ENCODE data around the gene OR6B3.
"Not testable (repeated sequence)": the region's sequence is repeated elsewhere in the genome, so short reads cannot be mapped to it uniquely, and the experiment has no call there.

OR6B3 gene

GRCh38 chr2:240056678-240057077 lies 3.4 kb upstream of the OR6B3 start:
- H3K4me3 Mint-ChIP-seq: no peak overlapping the region
- DNase-seq: no peak
- no peaks in the 10 kb centered on the region for H3K9me3 Mint-ChIP-seq
- H3K4me1 Mint-ChIP-seq (ENCODE audit: low read depth): no peaks in the 10 kb centered on the region
- no peak overlapping the region for H3K27ac Mint-ChIP-seq
- peaks cover 49% of the 10 kb centered on the region for H3K27me3 Mint-ChIP-seq
- H3K36me3 Mint-ChIP-seq (ENCODE audit: low read depth): no peaks in the 10 kb centered on the region

- H3K9me3 Mint-ChIP-seq: no peaks in the 10 kb centered on the region
- peaks cover 48% of the 10 kb centered on the region for H3K27me3 Mint-ChIP-seq
These were observed 2.0 kb upstream of the OR6B3 start for GRCh38 chr2:240055177-240055917.

GRCh38 chr2:240052524-240052923 lies 797 bp downstream of the OR6B3 start:
- H3K9me3 Mint-ChIP-seq: no peaks in the 10 kb centered on the region
- no peak for DNase-seq
- peaks cover 59% of the 10 kb centered on the region for H3K27me3 Mint-ChIP-seq
- H3K4me1 Mint-ChIP-seq (ENCODE audit: low read depth): no peaks in the 10 kb centered on the region
- no peaks in the 10 kb centered on the region for H3K36me3 Mint-ChIP-seq (ENCODE audit: low read depth)
- H3K27ac Mint-ChIP-seq: no peak overlapping the region
- H3K4me3 Mint-ChIP-seq: no peak overlapping the region

More at GRCh38 chr2:240055177-240055917, 2.0 kb upstream of the OR6B3 start:
- DNase-seq: no peak
- no peaks in the 10 kb centered on the region for H3K4me1 Mint-ChIP-seq (ENCODE audit: low read depth)
- no peak overlapping the region for H3K27ac Mint-ChIP-seq
- no peaks in the 10 kb centered on the region for H3K36me3 Mint-ChIP-seq (ENCODE audit: low read depth)
- no peak overlapping the region for H3K4me3 Mint-ChIP-seq

- no peak overlapping the region for H3K4me3 Mint-ChIP-seq
- no peak overlapping the region for H3K27ac Mint-ChIP-seq
- H3K27me3 Mint-ChIP-seq: peaks cover 56% of the 10 kb centered on the region
- H3K9me3 Mint-ChIP-seq: no peaks in the 10 kb centered on the region
- DNase-seq: no peak
- no peaks in the 10 kb centered on the region for H3K36me3 Mint-ChIP-seq (ENCODE audit: low read depth)
- H3K4me1 Mint-ChIP-seq (ENCODE audit: low read depth): no peaks in the 10 kb centered on the region
These were observed 1.6 kb downstream of the OR6B3 start for GRCh38 chr2:240051697-240052096.

GRCh38 chr2:240050278-240050677 lies 3.0 kb downstream of the OR6B3 start:
- Mint-ChIP-seq H3K9me3 (no peaks in the 10 kb centered on the region), H3K36me3 (ENCODE audit: low read depth) (no peaks in the 10 kb centered on the region), H3K4me1 (ENCODE audit: low read depth) (no peaks in the 10 kb centered on the region), H3K4me3 (no peak overlapping the region), H3K27me3 (peaks cover 53% of the 10 kb centered on the region), H3K27ac (no peak overlapping the region)
- DNase-seq: no peak

GRCh38 chr2:240048237-240048636 lies 5.1 kb downstream of the OR6B3 start:
- H3K4me3 Mint-ChIP-seq: no peak overlapping the region
- H3K4me1 Mint-ChIP-seq (ENCODE audit: low read depth): no peaks in the 10 kb centered on the region
- no peaks in the 10 kb centered on the region for H3K36me3 Mint-ChIP-seq (ENCODE audit: low read depth)
- no peaks in the 10 kb centered on the region for H3K9me3 Mint-ChIP-seq
- peaks cover 45% of the 10 kb centered on the region for H3K27me3 Mint-ChIP-seq
- DNase-seq: no peak
- no peak overlapping the region for H3K27ac Mint-ChIP-seq

- DNase-seq: no peak
- Mint-ChIP-seq H3K27ac (no peak overlapping the region), H3K36me3 (ENCODE audit: low read depth) (no peaks in the 10 kb centered on the region), H3K4me1 (ENCODE audit: low read depth) (no peaks in the 10 kb centered on the region), H3K4me3 (no peak overlapping the region), H3K9me3 (no peaks in the 10 kb centered on the region), H3K27me3 (peaks cover 43% of the 10 kb centered on the region)
These were observed 8.2 kb downstream of the OR6B3 start for GRCh38 chr2:240045098-240045497.

- H3K4me3 Mint-ChIP-seq; H3K27ac Mint-ChIP-seq; H3K4me1 Mint-ChIP-seq (ENCODE audit: low read depth); DNase-seq; H3K36me3 Mint-ChIP-seq (ENCODE audit: low read depth); H3K9me3 Mint-ChIP-seq: not testable (repeated sequence)
- peaks cover 37% of the 10 kb centered on the region for H3K27me3 Mint-ChIP-seq
These were observed 9.2 kb downstream of the OR6B3 start for GRCh38 chr2:240044096-240044495.

GRCh38 chr2:240043279-240043989 lies 9.9 kb downstream of the OR6B3 start:
- Mint-ChIP-seq H3K27ac (no peak overlapping the region), H3K4me1 (ENCODE audit: low read depth) (no peaks in the 10 kb centered on the region), H3K27me3 (peaks cover 32% of the 10 kb centered on the region), H3K9me3 (no peaks in the 10 kb centered on the region), H3K4me3 (no peak overlapping the region), H3K36me3 (ENCODE audit: low read depth) (no peaks in the 10 kb centered on the region)
- no peak for DNase-seq

GRCh38 chr2:240042740-240043139 lies 10.6 kb downstream of the OR6B3 start:
- no peak overlapping the region for H3K27ac Mint-ChIP-seq
- H3K27me3 Mint-ChIP-seq: peaks cover 29% of the 10 kb centered on the region
- no peak for DNase-seq
- no peaks in the 10 kb centered on the region for H3K36me3 Mint-ChIP-seq (ENCODE audit: low read depth)
- H3K9me3 Mint-ChIP-seq: no peaks in the 10 kb centered on the region
- H3K4me1 Mint-ChIP-seq (ENCODE audit: low read depth): no peaks in the 10 kb centered on the region
- H3K4me3 Mint-ChIP-seq: no peak overlapping the region

- H3K27ac Mint-ChIP-seq: no peak overlapping the region
- DNase-seq: no peak
- H3K4me3 Mint-ChIP-seq: no peak overlapping the region
- H3K4me1 Mint-ChIP-seq (ENCODE audit: low read depth): no peaks in the 10 kb centered on the region
- peaks cover 31% of the 10 kb centered on the region for H3K27me3 Mint-ChIP-seq
- H3K36me3 Mint-ChIP-seq (ENCODE audit: low read depth): no peaks in the 10 kb centered on the region
- no peaks in the 10 kb centered on the region for H3K9me3 Mint-ChIP-seq
These were observed 12.0 kb downstream of the OR6B3 start for GRCh38 chr2:240041363-240041762.

- Mint-ChIP-seq H3K9me3 (no peaks in the 10 kb centered on the region), H3K27ac (no peak overlapping the region), H3K4me3 (no peak overlapping the region), H3K4me1 (ENCODE audit: low read depth) (no peaks in the 10 kb centered on the region), H3K36me3 (ENCODE audit: low read depth) (no peaks in the 10 kb centered on the region), H3K27me3 (peaks cover 39% of the 10 kb centered on the region)
- no peak for DNase-seq
These were observed 16.0 kb downstream of the OR6B3 start for GRCh38 chr2:240037358-240037757.

GRCh38 chr2:240033330-240033678 lies 20.0 kb downstream of the OR6B3 start:
- H3K27me3 Mint-ChIP-seq: peaks cover 43% of the 10 kb centered on the region
- H3K27ac Mint-ChIP-seq: no peak overlapping the region
- H3K4me3 Mint-ChIP-seq: no peak overlapping the region
- no peak for DNase-seq
- no peaks in the 10 kb centered on the region for H3K4me1 Mint-ChIP-seq (ENCODE audit: low read depth)
- H3K36me3 Mint-ChIP-seq (ENCODE audit: low read depth): no peaks in the 10 kb centered on the region
- no peaks in the 10 kb centered on the region for H3K9me3 Mint-ChIP-seq

GRCh38 chr2:240032406-240033329 lies 20.7 kb downstream of the OR6B3 start:
- Mint-ChIP-seq H3K27ac (no peak overlapping the region), H3K9me3 (no peaks in the 10 kb centered on the region), H3K4me3 (no peak overlapping the region), H3K4me1 (ENCODE audit: low read depth) (no peaks in the 10 kb centered on the region), H3K36me3 (ENCODE audit: low read depth) (no peaks in the 10 kb centered on the region), H3K27me3 (peaks cover 42% of the 10 kb centered on the region)
- DNase-seq: no peak
